Measurements from ENCODE around the gene CRKL. TPM values are rescaled to one million over a fixed set of nuclear protein-coding genes. Genes with fewer than 3 reads are reported as not detected.

The CRKL gene
- total RNA-seq, 1 donor from 2014 or later, result 59.1 TPM

- peaks cover under 1% of the 10 kb centered on the region for H3K36me3 Mint-ChIP-seq (ENCODE audit: low read depth, unreplicated experiment)
- TF ChIP-seq CTCF (IDR thresholded peaks at IDR 0.05; ENCODE audit: unreplicated experiment), result no peak
- H3K27ac Mint-ChIP-seq (ENCODE audit: unreplicated experiment), result no peak overlapping the region
- DNase-seq (ENCODE audit: low spot score), result no peak
- peak overlapping the region; percentile 90 for H3K4me3 Mint-ChIP-seq (ENCODE audit: unreplicated experiment)
- H3K4me1 Mint-ChIP-seq (ENCODE audit: unreplicated experiment), result peaks cover 14% of the 10 kb centered on the region
- H3K27me3 Mint-ChIP-seq (ENCODE audit: unreplicated experiment), result peaks cover 17% of the 10 kb centered on the region
- no peaks in the 10 kb centered on the region for H3K9me3 Mint-ChIP-seq (ENCODE audit: unreplicated experiment)
Observed at GRCh38 chr22:20980938-20981722, 63.9 kb downstream of the CRKL start.

DNA sequence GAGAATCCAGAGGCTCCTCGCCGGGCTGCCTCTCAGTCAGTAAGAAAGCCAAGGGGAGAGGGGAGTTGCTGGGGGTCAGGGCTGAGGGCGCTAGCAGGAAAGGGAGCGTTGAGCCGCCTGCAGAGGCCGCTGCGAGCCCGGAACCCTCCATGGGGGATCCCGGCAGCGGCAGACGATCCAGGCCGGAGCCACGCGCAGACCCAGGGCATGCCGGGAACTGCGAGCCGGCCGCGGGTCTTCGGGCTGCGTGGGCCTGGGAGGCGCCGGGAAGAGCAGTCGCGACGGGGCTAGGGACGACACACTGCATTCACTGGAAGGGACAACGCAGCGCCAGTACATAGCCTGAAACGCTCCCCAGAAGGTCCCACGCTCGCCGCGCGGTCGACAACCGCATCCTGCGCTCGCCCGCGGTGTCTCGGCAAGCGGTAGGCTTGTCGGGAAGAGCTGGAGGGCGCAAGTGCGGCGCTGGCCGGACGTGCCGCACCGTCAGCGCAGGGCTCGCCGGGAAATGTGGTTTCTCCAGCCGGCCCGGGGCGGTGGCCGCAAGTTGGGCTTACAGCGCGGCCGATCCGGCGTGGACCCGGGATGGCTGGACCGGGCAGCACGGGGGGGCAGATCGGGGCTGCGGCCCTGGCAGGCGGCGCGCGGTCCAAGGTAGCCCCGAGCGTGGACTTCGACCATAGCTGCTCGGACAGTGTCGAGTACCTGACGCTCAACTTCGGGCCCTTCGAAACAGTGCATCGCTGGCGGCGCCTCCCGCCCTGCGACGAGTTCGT lies 64.8 kb downstream of the CRKL start, which contains the start of gene LZTR1:
TSS of gene LZTR1 (plus strand) at position 511 of the 776 bp plus-strand sequence. CDS start at position 586, 75 bp downstream.
- Mint-ChIP-seq H3K27ac (ENCODE audit: unreplicated experiment) (peak within 1 kb of the TSS; percentile 84), H3K27me3 (ENCODE audit: unreplicated experiment) (peaks cover 17% of the 10 kb centered on the region), H3K4me1 (ENCODE audit: unreplicated experiment) (peaks cover 14% of the 10 kb centered on the region), H3K9me3 (ENCODE audit: unreplicated experiment) (no peaks in the 10 kb centered on the region), H3K4me3 (ENCODE audit: unreplicated experiment) (peak within 1 kb of the TSS; percentile 100), H3K36me3 (ENCODE audit: low read depth, unreplicated experiment) (peaks cover 7% of the 10 kb centered on the region)
- no peak for TF ChIP-seq CTCF (IDR thresholded peaks at IDR 0.05; ENCODE audit: unreplicated experiment)
- peak; percentile 82 for DNase-seq (ENCODE audit: low spot score)

DNA sequence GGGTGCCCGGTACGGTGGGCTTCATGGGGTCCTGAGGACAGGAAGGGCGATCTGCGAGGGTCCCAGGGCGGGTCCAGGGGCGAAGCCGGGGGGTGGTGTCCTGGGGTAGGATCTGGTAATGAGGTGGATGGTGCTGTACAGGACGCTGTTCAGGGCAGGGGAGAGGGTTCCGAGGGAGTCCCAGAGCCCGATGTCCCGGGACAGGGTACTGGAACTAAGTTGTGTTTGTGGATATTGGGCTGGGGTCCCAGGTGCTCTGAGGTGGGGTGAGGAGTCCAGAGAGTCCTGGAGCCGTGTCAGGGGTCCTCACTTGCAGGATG lies 65.3 kb downstream of the CRKL start:
- Mint-ChIP-seq H3K4me3 (ENCODE audit: unreplicated experiment) (peak overlapping the region; percentile 100), H3K9me3 (ENCODE audit: unreplicated experiment) (no peaks in the 10 kb centered on the region), H3K4me1 (ENCODE audit: unreplicated experiment) (peaks cover 14% of the 10 kb centered on the region), H3K27me3 (ENCODE audit: unreplicated experiment) (peaks cover 17% of the 10 kb centered on the region), H3K27ac (ENCODE audit: unreplicated experiment) (peak overlapping the region; percentile 84), H3K36me3 (ENCODE audit: low read depth, unreplicated experiment) (peaks cover 7% of the 10 kb centered on the region)
- no peak for TF ChIP-seq CTCF (IDR thresholded peaks at IDR 0.05; ENCODE audit: unreplicated experiment)
- DNase-seq (ENCODE audit: low spot score), result no peak

GRCh38 chr22:20983081-20983771 lies 66.0 kb downstream of the CRKL start:
- H3K4me3 Mint-ChIP-seq (ENCODE audit: unreplicated experiment), result peak overlapping the region; percentile 100
- peaks cover 17% of the 10 kb centered on the region for H3K27me3 Mint-ChIP-seq (ENCODE audit: unreplicated experiment)
- H3K4me1 Mint-ChIP-seq (ENCODE audit: unreplicated experiment), result peaks cover 14% of the 10 kb centered on the region
- no peak for TF ChIP-seq CTCF (IDR thresholded peaks at IDR 0.05; ENCODE audit: unreplicated experiment)
- no peak for DNase-seq (ENCODE audit: low spot score)
- H3K27ac Mint-ChIP-seq (ENCODE audit: unreplicated experiment), result no peak overlapping the region
- no peaks in the 10 kb centered on the region for H3K9me3 Mint-ChIP-seq (ENCODE audit: unreplicated experiment)
- peaks cover 14% of the 10 kb centered on the region for H3K36me3 Mint-ChIP-seq (ENCODE audit: low read depth, unreplicated experiment)

Data from endothelial cell (in vitro differentiated cells).